Panc1 (cell line): ENCODE measurements around the gene ADORA1. TPM values are rescaled to one million over a fixed set of nuclear protein-coding genes. Genes with fewer than 3 reads are reported as not detected.

Source experiments
- ATAC-seq: fragments of 200-7000 bp; cut with Tn5 transposase; 2 replicates; pipeline ENCODE4 v1.9.1; 2020; ENCODE audit warnings: mild to moderate bottlenecking, moderate library complexity
- BruUV-seq: library from RNA; stranded (reverse); fragments of 400-500 nt; replicated peaks from 2 replicates; lab custom pipeline; 2021; lab: Mats Ljungman, UMichigan
- CTCF ChIA-PET: fragments of 300-600 bp; sonication (Branson Sonifier 250); formaldehyde crosslinking; loops from one replicate; lab custom pipeline; 2022; ENCODE audit warnings: antibody characterized with exemption; lab: Charles Lee
- POLR2A ChIA-PET: fragments of 300-600 bp; sonication (Branson Sonifier 250); formaldehyde crosslinking; loops from one replicate; lab custom pipeline; 2022; ENCODE audit warnings: antibody characterized with exemption; lab: Charles Lee
- DNase-seq: peaks from one replicate; pipeline ENCODE4 v3.0.0-alpha.2; 2010; ENCODE audit warnings: low read depth, low spot score
- H3K27ac ChIP-seq: 2 replicates; pipeline ENCODE4 v1.5.1; 2011; ENCODE audit warnings: mild to moderate bottlenecking, low read length, inconsistent platforms
- H3K27me3 ChIP-seq: fragments of 200-500 bp; sonication (Bioruptor generic); 2 replicates; pipeline ENCODE4 v1.6.0; 2014; ENCODE audit warnings: low read length, inconsistent platforms; ENCODE audit not compliant: control insufficient read depth, insufficient read depth
- H3K36me3 ChIP-seq: fragments of 200-500 bp; sonication (Bioruptor generic); 2 replicates; pipeline ENCODE4 v1.5.1; 2014; ENCODE audit warnings: inconsistent platforms, mild to moderate bottlenecking, low read length, moderate library complexity; ENCODE audit not compliant: control insufficient read depth, insufficient read depth
- H3K4me1 ChIP-seq: 2 replicates; pipeline ENCODE4 v1.5.1; 2011; ENCODE audit warnings: inconsistent platforms, mild to moderate bottlenecking, low read length, moderate library complexity; ENCODE audit not compliant: control insufficient read depth, insufficient read depth
- H3K4me3 ChIP-seq, 2 experiments: 2 replicates each; pipeline ENCODE4 v1.5.1; 2011 to 2012; ENCODE audit warnings: low read depth in 2 of 2, low read length in 2 of 2, mild to moderate bottlenecking in 2 of 2, inconsistent platforms in 1 of 2, moderate library complexity in 1 of 2
- H3K9me3 ChIP-seq: fragments of 200-500 bp; sonication (Bioruptor generic); 2 replicates; pipeline ENCODE4 v1.5.1; 2014; ENCODE audit warnings: low read depth, mild to moderate bottlenecking, inconsistent platforms, low read length, moderate library complexity; ENCODE audit not compliant: control insufficient read depth, insufficient read depth
- POLR2AphosphoS5 ChIP-seq: IDR thresholded peaks from 2 replicates; pipeline ENCODE4 v1.6.1; 2012; ENCODE audit warnings: mild to moderate bottlenecking, low read depth, low read length, moderate library complexity
- SIN3A ChIP-seq: IDR thresholded peaks from 2 replicates; pipeline ENCODE4 v1.6.1; 2012; ENCODE audit warnings: low read depth, mild to moderate bottlenecking, low read length, moderate library complexity, borderline replicate concordance; ENCODE audit not compliant: insufficient read depth
- TCF7L2 ChIP-seq: IDR thresholded peaks from 2 replicates; pipeline ENCODE4 v1.6.1; 2011; ENCODE audit warnings: mild to moderate bottlenecking, low read depth, low read length, inconsistent platforms
- in situ Hi-C: cut with HindIII; loops from 2 replicates; pipeline ENCODE4 v1.10.0; 2016; ENCODE audit warnings: low sequenced_read_pairs, low pct_unique_long_range_greater_than_20kb
- intact Hi-C: fragments of 100-400 bp; cut with micrococcal nuclease; formaldehyde crosslinking; loops from one replicate; pipeline ENCODE4 v1.10.0; 2022; ENCODE audit not compliant: unreplicated experiment
- total RNA-seq: library from RNA; stranded (reverse); gene quantifications from one replicate; pipeline ENCODE4 v1.2.1, GENCODE V29; 2021; ENCODE audit not compliant: unreplicated experiment
- TF ChIP-seq, protein P1 (sequence below): fragments of 450-650 bp; IDR thresholded peaks from 2 replicates; pipeline ENCODE4 v1.5.1; 2017; ENCODE audit warnings: mild to moderate bottlenecking
- TF ChIP-seq, protein P2 (sequence below), 2 experiments: IDR thresholded peaks; 2 replicates each; pipeline ENCODE4 v1.6.1; 2011 to 2012; ENCODE audit warnings: low read depth in 2 of 2, control low read depth in 1 of 2, low read length in 1 of 2, mild to moderate bottlenecking in 1 of 2, moderate library complexity in 1 of 2; ENCODE audit not compliant: insufficient read depth in 1 of 2

The ADORA1 gene
- total RNA-seq, 1 experiment from 2014 or later, result 8.5 TPM

DNA sequence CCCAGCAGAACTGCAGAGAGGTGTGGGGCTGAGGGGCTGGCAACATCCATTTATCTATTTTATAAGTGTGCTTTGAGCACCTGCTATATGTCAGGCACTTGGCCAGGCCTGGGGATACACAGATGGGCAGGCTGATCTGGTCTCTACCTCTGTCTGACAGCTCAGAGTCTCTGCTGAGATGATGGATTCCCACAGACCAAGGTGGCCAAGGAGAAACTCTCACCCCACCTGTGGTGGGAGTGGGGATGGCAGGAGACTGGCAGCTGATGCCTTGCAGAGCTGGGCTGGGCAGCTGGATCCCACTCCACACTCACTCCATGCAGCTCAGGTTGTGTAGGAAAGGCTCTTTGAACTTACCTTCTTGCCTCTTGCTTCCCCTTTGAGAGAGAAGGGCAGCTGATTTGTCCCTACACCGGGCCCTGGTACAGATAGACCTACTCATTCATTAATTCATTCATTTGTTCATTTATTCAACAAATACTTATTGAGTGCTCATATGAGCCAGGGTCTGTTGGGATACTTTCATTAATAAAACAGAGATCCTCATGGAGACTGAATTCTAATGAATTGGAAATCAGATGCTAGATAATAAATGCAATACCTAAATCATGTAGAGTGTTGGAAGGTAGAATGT, 9.0 kb downstream of the ADORA1 start:
- in situ Hi-C loops, result no loop called here
- ChIA-PET CTCF (interaction anchor here (0.6 kb wide), 1 partner anchor 541 kb away, joined by 6 read pairs; no protein-coding TSS in a partner anchor), POLR2A (no interaction called here)
- H3K9me3 ChIP-seq, result no peaks in the 10 kb centered on the region
- no peaks in the 10 kb centered on the region; the same call in 1 of the 2 replicates for H3K4me1 ChIP-seq
- DNase-seq (no peak), ATAC-seq (peak; percentile 46; the same call in 1 of the 2 replicates)
- H3K4me3 ChIP-seq, result no peak overlapping the region
- H3K27me3 ChIP-seq, result no peaks in the 10 kb centered on the region
- intact Hi-C loops, result no loop called here
- no peak overlapping the region for H3K27ac ChIP-seq
- H3K36me3 ChIP-seq, result no peaks in the 10 kb centered on the region
- BruUV-seq, result no TSS peak
- TF ChIP-seq, protein P1, sequence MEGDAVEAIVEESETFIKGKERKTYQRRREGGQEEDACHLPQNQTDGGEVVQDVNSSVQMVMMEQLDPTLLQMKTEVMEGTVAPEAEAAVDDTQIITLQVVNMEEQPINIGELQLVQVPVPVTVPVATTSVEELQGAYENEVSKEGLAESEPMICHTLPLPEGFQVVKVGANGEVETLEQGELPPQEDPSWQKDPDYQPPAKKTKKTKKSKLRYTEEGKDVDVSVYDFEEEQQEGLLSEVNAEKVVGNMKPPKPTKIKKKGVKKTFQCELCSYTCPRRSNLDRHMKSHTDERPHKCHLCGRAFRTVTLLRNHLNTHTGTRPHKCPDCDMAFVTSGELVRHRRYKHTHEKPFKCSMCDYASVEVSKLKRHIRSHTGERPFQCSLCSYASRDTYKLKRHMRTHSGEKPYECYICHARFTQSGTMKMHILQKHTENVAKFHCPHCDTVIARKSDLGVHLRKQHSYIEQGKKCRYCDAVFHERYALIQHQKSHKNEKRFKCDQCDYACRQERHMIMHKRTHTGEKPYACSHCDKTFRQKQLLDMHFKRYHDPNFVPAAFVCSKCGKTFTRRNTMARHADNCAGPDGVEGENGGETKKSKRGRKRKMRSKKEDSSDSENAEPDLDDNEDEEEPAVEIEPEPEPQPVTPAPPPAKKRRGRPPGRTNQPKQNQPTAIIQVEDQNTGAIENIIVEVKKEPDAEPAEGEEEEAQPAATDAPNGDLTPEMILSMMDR, result no peak
- no peak for TF ChIP-seq POLR2AphosphoS5
- no peak for TF ChIP-seq SIN3A
- no peak for TF ChIP-seq TCF7L2
- TF ChIP-seq, protein P2, sequence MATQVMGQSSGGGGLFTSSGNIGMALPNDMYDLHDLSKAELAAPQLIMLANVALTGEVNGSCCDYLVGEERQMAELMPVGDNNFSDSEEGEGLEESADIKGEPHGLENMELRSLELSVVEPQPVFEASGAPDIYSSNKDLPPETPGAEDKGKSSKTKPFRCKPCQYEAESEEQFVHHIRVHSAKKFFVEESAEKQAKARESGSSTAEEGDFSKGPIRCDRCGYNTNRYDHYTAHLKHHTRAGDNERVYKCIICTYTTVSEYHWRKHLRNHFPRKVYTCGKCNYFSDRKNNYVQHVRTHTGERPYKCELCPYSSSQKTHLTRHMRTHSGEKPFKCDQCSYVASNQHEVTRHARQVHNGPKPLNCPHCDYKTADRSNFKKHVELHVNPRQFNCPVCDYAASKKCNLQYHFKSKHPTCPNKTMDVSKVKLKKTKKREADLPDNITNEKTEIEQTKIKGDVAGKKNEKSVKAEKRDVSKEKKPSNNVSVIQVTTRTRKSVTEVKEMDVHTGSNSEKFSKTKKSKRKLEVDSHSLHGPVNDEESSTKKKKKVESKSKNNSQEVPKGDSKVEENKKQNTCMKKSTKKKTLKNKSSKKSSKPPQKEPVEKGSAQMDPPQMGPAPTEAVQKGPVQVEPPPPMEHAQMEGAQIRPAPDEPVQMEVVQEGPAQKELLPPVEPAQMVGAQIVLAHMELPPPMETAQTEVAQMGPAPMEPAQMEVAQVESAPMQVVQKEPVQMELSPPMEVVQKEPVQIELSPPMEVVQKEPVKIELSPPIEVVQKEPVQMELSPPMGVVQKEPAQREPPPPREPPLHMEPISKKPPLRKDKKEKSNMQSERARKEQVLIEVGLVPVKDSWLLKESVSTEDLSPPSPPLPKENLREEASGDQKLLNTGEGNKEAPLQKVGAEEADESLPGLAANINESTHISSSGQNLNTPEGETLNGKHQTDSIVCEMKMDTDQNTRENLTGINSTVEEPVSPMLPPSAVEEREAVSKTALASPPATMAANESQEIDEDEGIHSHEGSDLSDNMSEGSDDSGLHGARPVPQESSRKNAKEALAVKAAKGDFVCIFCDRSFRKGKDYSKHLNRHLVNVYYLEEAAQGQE (IDR thresholded peaks at IDR 0.05; ENCODE audit: insufficient read depth in 1 of 2, low read depth in 2 of 2, low read length in 1 of 2), result no peak

DNA sequence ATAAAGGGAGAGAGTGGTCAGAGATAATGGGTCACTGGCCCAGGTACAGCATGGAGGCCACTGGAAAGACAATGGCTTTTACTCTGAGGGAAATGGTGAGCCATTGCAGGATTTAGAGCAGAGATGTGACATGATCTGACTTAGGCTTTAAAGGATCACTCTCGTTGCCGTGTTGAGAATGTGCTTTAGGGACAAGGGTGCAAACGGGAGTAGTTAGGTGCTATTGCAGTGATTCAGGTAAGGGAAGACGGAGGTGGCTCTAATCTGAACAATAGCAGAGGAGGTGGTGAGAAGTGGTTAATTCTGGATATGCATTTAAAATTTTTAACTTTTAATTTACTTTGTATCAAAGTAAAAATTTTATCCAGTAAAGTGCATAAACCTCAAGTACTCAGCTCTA, 9.8 kb downstream of the ADORA1 start:
- CTCF ChIA-PET, result no interaction called here
- in situ Hi-C loops, result no loop called here
- DNase-seq, result no peak

More for the DNA sequence above, 9.8 kb downstream of the ADORA1 start:
- no peak overlapping the region for H3K4me3 ChIP-seq
- no peaks in the 10 kb centered on the region; the same call in 1 of the 2 replicates for H3K4me1 ChIP-seq
- TF ChIP-seq POLR2AphosphoS5 (no peak), TCF7L2 (no peak), SIN3A (no peak)
- TF ChIP-seq, protein P2 (IDR thresholded peaks at IDR 0.05; ENCODE audit: insufficient read depth in 1 of 2, low read depth in 2 of 2, low read length in 1 of 2), result no peak
- BruUV-seq, result no TSS peak
- H3K36me3 ChIP-seq, result no peaks in the 10 kb centered on the region
- no peaks in the 10 kb centered on the region for H3K27me3 ChIP-seq
- H3K27ac ChIP-seq, result no peak overlapping the region
- no peak for ATAC-seq
- no peaks in the 10 kb centered on the region for H3K9me3 ChIP-seq
- POLR2A ChIA-PET, result no interaction called here
- intact Hi-C loops, result no loop called here
